GM21381 (cell line): ENCODE data around the gene OXER1.

ENCODE experiments used
- ATAC-seq: cut with Tn5 transposase; IDR thresholded peaks from one replicate; pipeline ENCODE4 v1.9.1; 2021; ENCODE audit warnings: mild to moderate bottlenecking, moderate library complexity; ENCODE audit not compliant: unreplicated experiment

OXER1 gene

DNA sequence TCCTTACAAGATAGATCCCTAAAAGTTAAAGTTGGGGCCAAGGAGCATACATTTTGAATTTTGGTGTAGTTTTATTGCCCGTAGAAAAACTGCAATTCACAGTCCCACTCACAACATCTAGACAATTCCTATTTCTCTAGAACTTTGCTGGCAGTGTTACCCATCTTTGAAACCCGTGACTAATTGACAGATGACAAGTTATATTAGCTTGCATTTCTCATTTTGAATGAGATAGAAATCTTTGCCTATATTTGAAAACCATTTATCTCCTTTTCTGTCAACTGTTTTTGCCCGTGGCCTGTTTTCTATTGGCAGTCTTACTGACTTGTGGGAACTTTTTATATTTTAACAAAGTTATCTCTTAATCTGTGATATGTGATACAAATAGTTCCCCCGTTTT is 50.0 kb downstream of the OXER1 start:
- ATAC-seq = no peak

- ATAC-seq = no peak
Measured at GRCh38 chr2:42712934-42713333, 51.0 kb downstream of the OXER1 start.
